ENCODE results near the gene PDGFA. TPM values are rescaled to one million over a fixed set of nuclear protein-coding genes. Genes with fewer than 3 reads are reported as not detected.
"Not testable (repeated sequence)": the region's sequence is repeated elsewhere in the genome, so short reads cannot be mapped to it uniquely, and the experiment has no call there.

The PDGFA gene
- total RNA-seq, 1 donor from 2014 or later: 12.9 TPM

GRCh38 chr7:556837-557557 lies 37.4 kb upstream of the PDGFA start:
- peaks cover 2% of the 10 kb centered on the region for H3K4me1 Mint-ChIP-seq
- intact Hi-C loops (cut with micrococcal nuclease): no loop called here
- H3K4me3 Mint-ChIP-seq: no peak overlapping the region
- no peaks in the 10 kb centered on the region for H3K9me3 Mint-ChIP-seq
- H3K27me3 Mint-ChIP-seq: no peaks in the 10 kb centered on the region
- H3K27ac Mint-ChIP-seq: no peak overlapping the region
- H3K36me3 Mint-ChIP-seq (ENCODE audit: low read depth): peaks cover 5% of the 10 kb centered on the region
- no peak for DNase-seq

- Mint-ChIP-seq H3K27me3 (no peaks in the 10 kb centered on the region), H3K36me3 (ENCODE audit: low read depth) (peaks cover 5% of the 10 kb centered on the region), H3K9me3 (no peaks in the 10 kb centered on the region), H3K4me3 (no peak overlapping the region), H3K4me1 (peaks cover 2% of the 10 kb centered on the region), H3K27ac (no peak overlapping the region)
- intact Hi-C loops (cut with micrococcal nuclease): no loop called here
- no peak for DNase-seq
Observed at GRCh38 chr7:556291-556826, 36.7 kb upstream of the PDGFA start.

- Mint-ChIP-seq H3K4me1 (no peaks in the 10 kb centered on the region), H3K4me3 (no peak overlapping the region), H3K27me3 (no peaks in the 10 kb centered on the region), H3K27ac (no peak overlapping the region), H3K36me3 (ENCODE audit: low read depth) (no peaks in the 10 kb centered on the region), H3K9me3 (no peaks in the 10 kb centered on the region)
- DNase-seq: no peak
- intact Hi-C loops (cut with micrococcal nuclease): no loop called here
Observed at GRCh38 chr7:555551-556160, 36.0 kb upstream of the PDGFA start.

- Mint-ChIP-seq H3K27ac (no peak overlapping the region), H3K27me3 (no peaks in the 10 kb centered on the region), H3K36me3 (ENCODE audit: low read depth) (peaks cover 4% of the 10 kb centered on the region), H3K4me1 (no peaks in the 10 kb centered on the region), H3K4me3 (no peak overlapping the region), H3K9me3 (no peaks in the 10 kb centered on the region)
- DNase-seq: no peak
- intact Hi-C loops (cut with micrococcal nuclease): no loop called here
Observed at GRCh38 chr7:553636-554111, 34.0 kb upstream of the PDGFA start.

- Mint-ChIP-seq H3K36me3 (ENCODE audit: low read depth) (peaks cover 5% of the 10 kb centered on the region), H3K27me3 (no peaks in the 10 kb centered on the region), H3K4me1 (no peaks in the 10 kb centered on the region), H3K27ac (no peak overlapping the region), H3K9me3 (no peaks in the 10 kb centered on the region), H3K4me3 (no peak overlapping the region)
- DNase-seq: no peak
- intact Hi-C loops (cut with micrococcal nuclease): no loop called here
Observed at GRCh38 chr7:552868-553635, 33.4 kb upstream of the PDGFA start.

GRCh38 chr7:552151-552867 lies 32.7 kb upstream of the PDGFA start:
- DNase-seq; H3K4me1 Mint-ChIP-seq; H3K36me3 Mint-ChIP-seq (ENCODE audit: low read depth); H3K27ac Mint-ChIP-seq; H3K4me3 Mint-ChIP-seq; H3K9me3 Mint-ChIP-seq; H3K27me3 Mint-ChIP-seq; intact Hi-C loops (cut with micrococcal nuclease): not testable (repeated sequence)

- H3K9me3 Mint-ChIP-seq; H3K27me3 Mint-ChIP-seq; DNase-seq; H3K36me3 Mint-ChIP-seq (ENCODE audit: low read depth); H3K27ac Mint-ChIP-seq; H3K4me3 Mint-ChIP-seq; H3K4me1 Mint-ChIP-seq; intact Hi-C loops (cut with micrococcal nuclease): not testable (repeated sequence)
Observed at GRCh38 chr7:551615-551970, 31.9 kb upstream of the PDGFA start.

- DNase-seq: no peak
- H3K4me3 Mint-ChIP-seq: no peak overlapping the region
- intact Hi-C loops (cut with micrococcal nuclease): no loop called here
- H3K36me3 Mint-ChIP-seq (ENCODE audit: low read depth): peaks cover 5% of the 10 kb centered on the region
- no peaks in the 10 kb centered on the region for H3K4me1 Mint-ChIP-seq
- H3K27ac Mint-ChIP-seq: no peak overlapping the region
- H3K9me3 Mint-ChIP-seq: no peaks in the 10 kb centered on the region
- H3K27me3 Mint-ChIP-seq: no peaks in the 10 kb centered on the region
Observed at GRCh38 chr7:550881-551614, 31.4 kb upstream of the PDGFA start.

- Mint-ChIP-seq H3K27ac (no peak overlapping the region), H3K27me3 (no peaks in the 10 kb centered on the region), H3K4me1 (no peaks in the 10 kb centered on the region), H3K36me3 (ENCODE audit: low read depth) (peaks cover 5% of the 10 kb centered on the region), H3K4me3 (no peak overlapping the region), H3K9me3 (no peaks in the 10 kb centered on the region)
- DNase-seq: no peak
- intact Hi-C loops (cut with micrococcal nuclease): no loop called here
Observed at GRCh38 chr7:549891-550625, 30.4 kb upstream of the PDGFA start.

GRCh38 chr7:549066-549890 lies 29.6 kb upstream of the PDGFA start:
- Mint-ChIP-seq H3K4me1 (no peaks in the 10 kb centered on the region), H3K4me3 (no peak overlapping the region), H3K36me3 (ENCODE audit: low read depth) (peaks cover 5% of the 10 kb centered on the region), H3K27me3 (no peaks in the 10 kb centered on the region), H3K9me3 (no peaks in the 10 kb centered on the region), H3K27ac (no peak overlapping the region)
- no peak for DNase-seq
- intact Hi-C loops (cut with micrococcal nuclease): no loop called here

GRCh38 chr7:548401-548800 lies 28.8 kb upstream of the PDGFA start:
- intact Hi-C loops (cut with micrococcal nuclease): no loop called here
- no peak overlapping the region for H3K27ac Mint-ChIP-seq
- H3K4me3 Mint-ChIP-seq: no peak overlapping the region
- no peak for DNase-seq
- H3K36me3 Mint-ChIP-seq (ENCODE audit: low read depth): peaks cover 5% of the 10 kb centered on the region
- H3K27me3 Mint-ChIP-seq: no peaks in the 10 kb centered on the region
- H3K4me1 Mint-ChIP-seq: no peaks in the 10 kb centered on the region
- no peaks in the 10 kb centered on the region for H3K9me3 Mint-ChIP-seq

- intact Hi-C loops (cut with micrococcal nuclease): no loop called here
- peaks cover 3% of the 10 kb centered on the region for H3K4me1 Mint-ChIP-seq
- DNase-seq: no peak
- no peaks in the 10 kb centered on the region for H3K9me3 Mint-ChIP-seq
- no peak overlapping the region for H3K27ac Mint-ChIP-seq
- peaks cover 5% of the 10 kb centered on the region for H3K36me3 Mint-ChIP-seq (ENCODE audit: low read depth)
- H3K27me3 Mint-ChIP-seq: no peaks in the 10 kb centered on the region
- no peak overlapping the region for H3K4me3 Mint-ChIP-seq
Observed at GRCh38 chr7:545470-545869, 25.8 kb upstream of the PDGFA start.
